ENCODE results near the gene RASA3. TPM values are rescaled to one million over a fixed set of nuclear protein-coding genes. Genes with fewer than 3 reads are reported as not detected.

The RASA3 gene
- total and polyA plus RNA-seq, 2 donors (not counting 3 experiments of a cell fraction or from before 2014, with no cell fraction given) = 26.5 to 53.8 TPM

GRCh38 chr13:113929628-113930615 is 202.5 kb downstream of the RASA3 start:
- Histone ChIP-seq H2AFZ (ENCODE audit: low read depth, low read length) (no peak overlapping the region), H3K9me1 (replicated peaks; ENCODE audit: control insufficient read depth, extremely low read depth, insufficient read depth, low read length) (no peaks in the 10 kb centered on the region), H3K36me3 (ENCODE audit: control insufficient read depth in 2 of 2, extremely low read depth in 1 of 2, insufficient read depth in 2 of 2, low read length in 2 of 2) (no peaks in the 10 kb centered on the region), H3K27ac (ENCODE audit: insufficient read depth, low read depth, low read length) (no peak overlapping the region), H3K4me2 (ENCODE audit: insufficient read depth, low read length) (no peak overlapping the region), H3K79me2 (ENCODE audit: control insufficient read depth, insufficient read depth, low read length) (no peaks in the 10 kb centered on the region), H3K4me3 (replicated peaks in 1 of 3; ENCODE audit: insufficient read depth in 1 of 3, low read depth in 1 of 3, low read length in 3 of 3) (no peak overlapping the region), H4K20me1 (replicated peaks; ENCODE audit: control insufficient read depth, extremely low read depth, insufficient read depth, low read length) (no peaks in the 10 kb centered on the region), H3K9ac (replicated peaks; ENCODE audit: extremely low read depth, insufficient read depth, low read length) (no peak overlapping the region), H3K27me3 (ENCODE audit: control insufficient read depth in 2 of 2, insufficient read depth in 2 of 2, low read length in 2 of 2) (peaks cover 0 to 5% of the 10 kb centered on the region in 2 experiments), H3K9me3 (replicated peaks; ENCODE audit: control insufficient read depth, insufficient read depth, low read length) (no peaks in the 10 kb centered on the region), H3K4me1 (ENCODE audit: control insufficient read depth, extremely low read depth, insufficient read depth, low read length) (no peaks in the 10 kb centered on the region)
- ChIA-PET CTCF (interaction anchor here (0.9 to 1.4 kb wide), 2 partner anchors 13 to 17 kb away, joined by 3 read pairs; no protein-coding TSS in a partner anchor), POLR2A (no interaction called here)
- FAIRE-seq (no peak), DNase-seq (ENCODE audit: low read depth, low spot score) (no peak)
- dilution Hi-C loops (cut with MboI; ENCODE audit: extremely low pct_ligation_motif_present, low sequenced_read_pairs) = no loop called here
- BruUV-seq (replicated peaks) = no TSS peak
- TF ChIP-seq CTCF (IDR thresholded peaks at IDR 0.05; ENCODE audit: extremely low read depth in 1 of 2, insufficient read depth in 1 of 2, low read depth in 1 of 2, low read length in 2 of 2) (no peak), MYC (IDR thresholded peaks at IDR 0.05; ENCODE audit: low read depth, low read length) (no peak), POLR2A (IDR thresholded peaks at IDR 0.05; ENCODE audit: low read depth, low read length) (no peak), POLR2AphosphoS5 (IDR thresholded peaks at IDR 0.05; ENCODE audit: insufficient read depth, low read depth, low read length) (no peak), FOS (IDR thresholded peaks at IDR 0.05; ENCODE audit: borderline replicate concordance, insufficient read depth, low read length) (no peak), GATA2 (IDR thresholded peaks at IDR 0.05; ENCODE audit: insufficient read depth, insufficient read length, low read depth, low read length) (no peak), EZH2 (IDR thresholded peaks at IDR 0.05; ENCODE audit: borderline replicate concordance, low read depth, low read length, severe bottlenecking) (no peak), JUN (IDR thresholded peaks at IDR 0.05; ENCODE audit: borderline replicate concordance, insufficient read depth, insufficient read length, low read depth) (no peak), MAX (IDR thresholded peaks at IDR 0.05; ENCODE audit: insufficient read depth, insufficient read length) (no peak)
- intact Hi-C loops (cut with micrococcal nuclease) = no loop called here

Measured in endothelial cell of umbilical vein (primary cell).